Stomach (tissue), 4 donors: Measurements from ENCODE around the gene P2RY8.

Experiments used
- EP300 ChIP-seq: sonication (generic); formaldehyde crosslinking; IDR thresholded peaks from one replicate; pipeline ENCODE4 v1.6.1; 2017; ENCODE audit warnings: antibody characterized with exemption
- POLR2A ChIP-seq, 4 donors: fragments of 450-650 bp; IDR thresholded peaks; one replicate each; pipeline ENCODE4 v1.6.1; 2016; ENCODE audit warnings: antibody characterized with exemption in 4 of 4, control low read depth in 2 of 4, mild to moderate bottlenecking in 1 of 4, moderate library complexity in 1 of 4
- POLR2AphosphoS5 ChIP-seq, 3 donors: sonication (generic); formaldehyde crosslinking; IDR thresholded peaks; one replicate each; pipeline ENCODE4 v1.6.1; 2016; ENCODE audit warnings: antibody characterized with exemption in 3 of 3
- TF ChIP-seq, protein P1 (sequence below), 7 experiments: fragments of 450-650 bp in 4 of 7; fragments of 200-600 bp in 3 of 7; sonication (generic) in 3 of 7; IDR thresholded peaks; one replicate each; pipeline ENCODE4 v1.5.1; 2016 to 2019; ENCODE audit warnings: antibody characterized with exemption in 7 of 7, control low read depth in 2 of 7, mild to moderate bottlenecking in 1 of 7

DNA sequence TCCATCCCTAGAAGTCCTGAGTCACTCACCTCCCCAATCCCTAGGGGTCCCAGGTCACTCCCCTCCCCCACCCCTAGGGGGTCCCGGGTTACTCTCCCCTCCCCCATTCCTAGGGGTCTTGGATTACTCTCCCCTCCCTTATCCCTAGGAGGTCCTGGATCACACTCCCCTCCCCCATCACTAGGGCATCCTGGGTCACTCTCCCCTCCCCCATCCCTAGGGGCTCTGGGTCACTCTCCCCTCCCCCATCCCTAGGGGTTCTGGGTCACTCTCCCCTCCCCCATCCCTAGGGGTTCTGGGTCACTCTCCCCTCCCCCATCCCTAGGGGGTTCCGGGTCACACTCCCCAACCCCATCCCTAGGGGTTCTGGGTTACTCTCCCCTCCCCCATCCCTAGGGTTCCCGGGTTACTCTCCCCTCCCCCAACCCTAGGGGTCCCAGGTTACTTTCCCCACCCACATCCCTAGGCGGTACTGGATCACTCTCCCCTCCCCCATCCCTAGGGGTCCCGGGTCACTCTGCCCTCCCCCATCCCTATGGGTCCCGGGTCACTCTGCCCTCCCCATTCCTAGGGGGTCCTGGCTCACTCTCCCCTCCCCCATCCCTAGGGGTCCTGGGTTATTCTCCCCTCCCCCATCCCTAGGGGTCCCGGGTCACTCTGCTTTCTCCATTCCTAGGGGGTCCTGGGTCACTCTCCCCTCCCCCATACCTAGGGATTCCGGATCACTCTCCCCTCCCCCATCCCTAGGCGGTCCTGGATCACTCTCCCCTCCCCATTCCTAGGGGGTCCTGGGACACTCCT is 86.4 kb downstream of the P2RY8 start:
- TF ChIP-seq, protein P1, sequence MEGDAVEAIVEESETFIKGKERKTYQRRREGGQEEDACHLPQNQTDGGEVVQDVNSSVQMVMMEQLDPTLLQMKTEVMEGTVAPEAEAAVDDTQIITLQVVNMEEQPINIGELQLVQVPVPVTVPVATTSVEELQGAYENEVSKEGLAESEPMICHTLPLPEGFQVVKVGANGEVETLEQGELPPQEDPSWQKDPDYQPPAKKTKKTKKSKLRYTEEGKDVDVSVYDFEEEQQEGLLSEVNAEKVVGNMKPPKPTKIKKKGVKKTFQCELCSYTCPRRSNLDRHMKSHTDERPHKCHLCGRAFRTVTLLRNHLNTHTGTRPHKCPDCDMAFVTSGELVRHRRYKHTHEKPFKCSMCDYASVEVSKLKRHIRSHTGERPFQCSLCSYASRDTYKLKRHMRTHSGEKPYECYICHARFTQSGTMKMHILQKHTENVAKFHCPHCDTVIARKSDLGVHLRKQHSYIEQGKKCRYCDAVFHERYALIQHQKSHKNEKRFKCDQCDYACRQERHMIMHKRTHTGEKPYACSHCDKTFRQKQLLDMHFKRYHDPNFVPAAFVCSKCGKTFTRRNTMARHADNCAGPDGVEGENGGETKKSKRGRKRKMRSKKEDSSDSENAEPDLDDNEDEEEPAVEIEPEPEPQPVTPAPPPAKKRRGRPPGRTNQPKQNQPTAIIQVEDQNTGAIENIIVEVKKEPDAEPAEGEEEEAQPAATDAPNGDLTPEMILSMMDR (IDR thresholded peaks at IDR 0.05) = no peak
- TF ChIP-seq POLR2A (IDR thresholded peaks at IDR 0.05) (no peak), POLR2AphosphoS5 (IDR thresholded peaks at IDR 0.05) (no peak), EP300 (no peak)
